Cardiac muscle cell (in vitro differentiated cells and primary cell): ENCODE results near the gene MEA1. TPM values are rescaled to one million over a fixed set of nuclear protein-coding genes. Genes with fewer than 3 reads are reported as not detected.

ENCODE experiments used
- DNase-seq, 2 donors: peaks; one replicate each; pipeline versions ENCODE4 v3.0.0 to v3.0.0-alpha.2; 2010 to 2017; ENCODE audit warnings: low read depth in 1 of 2, low spot score in 1 of 2
- H3K27ac ChIP-seq: fragments of 200-600 bp; sonication (generic); 2 replicates; pipeline ENCODE4 v1.5.1; 2016
- H3K27me3 ChIP-seq: fragments of 200-600 bp; sonication (generic); 2 replicates; pipeline ENCODE4 v1.6.0; 2016; ENCODE audit warnings: control low read depth
- H3K36me3 ChIP-seq: fragments of 200-600 bp; sonication (generic); 2 replicates; pipeline ENCODE4 v1.5.1; 2016; ENCODE audit warnings: control low read depth
- H3K4me1 ChIP-seq: fragments of 200-600 bp; sonication (generic); 2 replicates; pipeline ENCODE4 v1.8.1; 2017; ENCODE audit warnings: low read depth, mild to moderate bottlenecking, mixed run types
- H3K4me3 ChIP-seq: fragments of 200-600 bp; sonication (generic); 2 replicates; pipeline ENCODE4 v1.5.1; 2016; ENCODE audit warnings: mild to moderate bottlenecking
- H3K9me3 ChIP-seq: fragments of 200-600 bp; sonication (generic); 2 replicates; pipeline ENCODE4 v1.5.1; 2017; ENCODE audit warnings: low read depth, mild to moderate bottlenecking, control low read depth
- polyA plus RNA-seq: library from polyadenylated mRNA; unstranded; fragments of >200 nt; fragmentation: Nextera tagmentation; extraction: Ambion mirVana; gene quantifications from 2 replicates; pipeline ENCODE4 v1.2.1, GENCODE V29; 2016
- total RNA-seq: library from RNA; depleted of rRNA; stranded (reverse); fragments of >200 nt; gene quantifications from 2 replicates; pipeline ENCODE4 v1.2.3, GENCODE V29; 2016
- TF ChIP-seq, protein P1 (sequence below): IDR thresholded peaks from 2 replicates; pipeline ENCODE4 v1.5.1; 2012; ENCODE audit warnings: low read depth, mild to moderate bottlenecking, low read length

MEA1 gene
- total and polyA plus RNA-seq, 2 experiments from 2014 or later: 98.8 to 227 TPM

DNA sequence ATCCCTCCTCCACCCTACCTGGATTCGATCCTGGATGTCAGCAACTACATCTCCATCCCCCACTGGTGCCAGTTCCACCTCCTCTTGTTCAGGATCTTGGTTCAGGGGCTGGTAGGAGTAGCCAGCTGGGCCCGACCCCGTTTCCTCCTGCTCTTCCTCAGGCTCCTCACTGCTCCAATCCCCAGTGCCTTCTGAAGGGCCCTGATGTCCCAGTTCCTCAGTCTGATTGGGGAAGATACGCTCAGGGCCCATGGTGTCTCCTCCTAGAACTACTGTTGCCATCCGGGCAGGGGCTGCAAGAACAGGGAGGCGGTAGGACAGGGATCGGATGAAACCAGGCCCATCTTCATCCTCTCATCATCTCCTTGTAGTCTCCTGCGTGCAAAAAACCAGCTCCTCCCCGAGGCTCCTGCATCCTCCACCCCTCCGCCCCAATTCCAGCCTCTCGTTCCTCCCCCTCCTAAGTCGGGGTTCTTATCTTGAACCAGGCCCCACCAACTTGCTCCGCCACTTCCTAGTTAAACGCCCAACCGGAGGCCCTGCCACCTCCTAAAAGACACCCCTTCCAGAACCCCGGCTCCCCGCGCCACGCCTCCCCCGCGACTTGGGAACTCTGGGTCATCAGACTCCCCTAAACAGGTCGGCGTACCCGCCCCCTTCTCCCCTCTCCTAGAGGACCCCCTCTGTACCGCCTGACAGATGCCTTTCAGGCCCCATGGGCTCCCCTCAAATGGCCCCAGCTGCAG is 476 bp downstream of the MEA1 start:
- Histone ChIP-seq H3K36me3 (peaks cover 15% of the 10 kb centered on the region), H3K4me1 (peaks cover 33% of the 10 kb centered on the region)
- TF ChIP-seq, protein P1, sequence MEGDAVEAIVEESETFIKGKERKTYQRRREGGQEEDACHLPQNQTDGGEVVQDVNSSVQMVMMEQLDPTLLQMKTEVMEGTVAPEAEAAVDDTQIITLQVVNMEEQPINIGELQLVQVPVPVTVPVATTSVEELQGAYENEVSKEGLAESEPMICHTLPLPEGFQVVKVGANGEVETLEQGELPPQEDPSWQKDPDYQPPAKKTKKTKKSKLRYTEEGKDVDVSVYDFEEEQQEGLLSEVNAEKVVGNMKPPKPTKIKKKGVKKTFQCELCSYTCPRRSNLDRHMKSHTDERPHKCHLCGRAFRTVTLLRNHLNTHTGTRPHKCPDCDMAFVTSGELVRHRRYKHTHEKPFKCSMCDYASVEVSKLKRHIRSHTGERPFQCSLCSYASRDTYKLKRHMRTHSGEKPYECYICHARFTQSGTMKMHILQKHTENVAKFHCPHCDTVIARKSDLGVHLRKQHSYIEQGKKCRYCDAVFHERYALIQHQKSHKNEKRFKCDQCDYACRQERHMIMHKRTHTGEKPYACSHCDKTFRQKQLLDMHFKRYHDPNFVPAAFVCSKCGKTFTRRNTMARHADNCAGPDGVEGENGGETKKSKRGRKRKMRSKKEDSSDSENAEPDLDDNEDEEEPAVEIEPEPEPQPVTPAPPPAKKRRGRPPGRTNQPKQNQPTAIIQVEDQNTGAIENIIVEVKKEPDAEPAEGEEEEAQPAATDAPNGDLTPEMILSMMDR: no peak

DNA sequence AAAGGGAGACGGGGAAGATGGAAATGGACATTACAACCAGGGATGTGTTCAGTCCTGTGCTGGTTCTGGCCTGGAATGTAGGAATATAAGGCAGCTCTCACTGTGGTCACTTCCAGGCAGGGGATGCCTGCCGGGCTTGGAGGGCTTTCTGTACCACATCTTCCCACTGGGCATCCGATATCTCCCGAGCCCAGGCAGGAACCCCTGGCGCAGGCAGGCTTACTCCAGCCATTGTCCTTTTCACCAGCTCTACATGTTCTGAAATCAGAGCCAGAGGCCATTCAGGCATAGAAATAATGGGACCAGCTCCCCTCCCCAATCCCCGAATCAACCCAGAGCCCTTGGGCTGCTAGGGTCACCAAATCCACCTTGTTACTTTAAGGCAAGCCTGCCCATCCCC is 1.4 kb downstream of the MEA1 start:
- no peak for DNase-seq
- Histone ChIP-seq H3K4me1 (peaks cover 27% of the 10 kb centered on the region), H3K27ac (no peak overlapping the region), H3K9me3 (no peaks in the 10 kb centered on the region), H3K4me3 (no peak overlapping the region), H3K27me3 (no peaks in the 10 kb centered on the region), H3K36me3 (peaks cover 18% of the 10 kb centered on the region)
- TF ChIP-seq, protein P1: no peak

More for the DNA sequence above, 476 bp downstream of the MEA1 start:
- H3K27ac ChIP-seq: no peak overlapping the region
- DNase-seq: peak in 1 of 2 donors; percentile 41
- no peaks in the 10 kb centered on the region for H3K27me3 ChIP-seq
- peak overlapping the region; percentile 57 for H3K4me3 ChIP-seq
- H3K9me3 ChIP-seq: no peaks in the 10 kb centered on the region

DNA sequence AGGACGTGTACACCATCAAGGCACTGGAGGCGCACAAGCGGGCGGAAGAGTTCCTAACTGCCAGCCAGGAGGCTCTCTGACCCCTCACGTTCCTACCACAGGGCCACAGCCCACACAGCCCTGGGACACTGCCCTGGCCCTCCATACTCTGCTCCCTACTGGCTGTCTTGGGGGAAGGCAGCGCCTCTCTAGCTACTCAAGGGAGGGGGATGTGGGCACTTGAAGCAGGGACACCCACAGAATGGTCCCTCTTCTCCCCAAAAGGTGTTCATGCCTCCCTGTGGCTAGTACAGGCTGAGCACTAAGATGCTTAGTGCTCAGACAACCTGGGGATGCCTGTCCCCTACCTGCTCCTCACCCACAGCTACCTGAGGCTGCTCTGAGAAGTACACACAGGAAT is 2.5 kb downstream of the MEA1 start:
- Histone ChIP-seq H3K36me3 (peaks cover 24% of the 10 kb centered on the region), H3K4me1 (peaks cover 16% of the 10 kb centered on the region), H3K4me3 (no peak overlapping the region), H3K27me3 (no peaks in the 10 kb centered on the region), H3K9me3 (no peaks in the 10 kb centered on the region), H3K27ac (no peak overlapping the region)
- DNase-seq: no peak
- TF ChIP-seq, protein P1: no peak

DNA sequence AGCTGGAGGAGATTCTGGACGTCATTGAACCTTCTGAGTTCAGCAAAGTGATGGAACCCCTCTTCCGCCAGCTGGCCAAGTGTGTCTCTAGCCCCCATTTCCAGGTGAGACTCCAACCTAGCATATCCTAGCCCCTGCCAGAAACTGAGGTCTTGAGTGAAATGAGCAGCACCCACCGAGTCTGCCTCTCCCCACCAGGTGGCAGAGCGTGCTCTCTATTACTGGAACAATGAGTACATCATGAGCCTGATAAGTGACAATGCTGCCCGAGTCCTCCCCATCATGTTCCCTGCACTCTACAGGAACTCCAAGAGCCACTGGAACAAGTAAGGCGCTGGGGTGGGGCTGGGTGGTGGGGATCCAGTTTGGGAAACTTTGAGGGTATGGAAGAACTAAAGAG is 4.6 kb downstream of the MEA1 start:
- H3K4me3 ChIP-seq: no peak overlapping the region
- no peaks in the 10 kb centered on the region for H3K27me3 ChIP-seq
- peak; percentile 51 to 59 for DNase-seq
- TF ChIP-seq, protein P1: peak; percentile 52
- H3K36me3 ChIP-seq: peaks cover 24% of the 10 kb centered on the region
- no peaks in the 10 kb centered on the region for H3K9me3 ChIP-seq
- H3K4me1 ChIP-seq: peaks cover 5% of the 10 kb centered on the region
- no peak overlapping the region for H3K27ac ChIP-seq

DNA sequence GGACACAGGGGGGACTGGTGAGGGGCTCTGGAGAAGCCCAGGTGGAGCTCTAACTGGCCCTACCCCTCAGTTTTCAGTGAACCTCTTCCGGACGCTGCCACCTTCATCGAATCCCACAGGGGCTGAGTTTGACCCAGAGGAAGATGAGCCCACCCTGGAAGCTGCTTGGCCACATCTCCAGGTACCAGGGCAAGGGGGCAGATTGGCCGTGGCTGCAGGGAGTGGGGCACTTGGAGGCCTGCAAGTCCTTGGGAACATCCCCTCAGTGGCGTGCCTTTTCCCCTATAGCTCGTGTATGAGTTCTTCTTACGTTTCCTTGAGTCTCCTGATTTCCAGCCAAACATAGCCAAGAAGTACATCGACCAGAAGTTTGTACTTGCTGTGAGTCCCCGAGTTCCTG is 6.6 kb downstream of the MEA1 start:
- no peak for DNase-seq
- TF ChIP-seq, protein P1: no peak
- Histone ChIP-seq H3K27me3 (no peaks in the 10 kb centered on the region), H3K4me3 (no peak overlapping the region), H3K36me3 (peaks cover 24% of the 10 kb centered on the region), H3K27ac (no peak overlapping the region), H3K9me3 (no peaks in the 10 kb centered on the region), H3K4me1 (no peaks in the 10 kb centered on the region)
